KOPT-K1 (cell line): Measurements from ENCODE around the gene TP53TG3B.
"Not testable (repeated sequence)": the region's sequence is repeated elsewhere in the genome, so short reads cannot be mapped to it uniquely, and the experiment has no call there.

Experiments used
- H3K27ac ChIP-seq: fragments of 200-600 bp; sonication (generic); 2 replicates; pipeline ENCODE4 v1.5.1; 2016; ENCODE audit warnings: antibody characterized with exemption, mild to moderate bottlenecking, low read depth, low read length; ENCODE audit not compliant: poor library complexity, severe bottlenecking
- H3K36me3 ChIP-seq: fragments of 200-600 bp; sonication (generic); 2 replicates; pipeline ENCODE4 v1.5.1; 2017; ENCODE audit warnings: antibody characterized with exemption, mild to moderate bottlenecking, low read length, moderate library complexity; ENCODE audit not compliant: insufficient read depth
- H3K9me3 ChIP-seq: fragments of 200-600 bp; sonication (generic); 2 replicates; pipeline ENCODE4 v1.5.1; 2017; ENCODE audit warnings: antibody characterized with exemption, low read length, mild to moderate bottlenecking; ENCODE audit not compliant: insufficient read depth, poor library complexity, severe bottlenecking

The TP53TG3B gene

GRCh38 chr16:33360541-33360940 is at the start of gene TP53TG3B:
Gene TP53TG3B, plus strand, starts transcription at chr16:33360841. Its CDS starts 68 bp downstream, at chr16:33360909.
- H3K27ac ChIP-seq, H3K9me3 ChIP-seq, H3K36me3 ChIP-seq: not testable (repeated sequence)

- peaks cover 29% of the 10 kb centered on the region for H3K9me3 ChIP-seq
- H3K27ac ChIP-seq, H3K36me3 ChIP-seq: not testable (repeated sequence)
Observed at GRCh38 chr16:33336226-33337012, 24.2 kb upstream of the TP53TG3B start.

GRCh38 chr16:33337627-33338542 is 22.8 kb upstream of the TP53TG3B start:
- not testable (repeated sequence) for H3K27ac ChIP-seq, H3K36me3 ChIP-seq
- H3K9me3 ChIP-seq: peaks cover 29% of the 10 kb centered on the region

- H3K9me3 ChIP-seq: peaks cover 29% of the 10 kb centered on the region
- H3K27ac ChIP-seq, H3K36me3 ChIP-seq: not testable (repeated sequence)
Observed at GRCh38 chr16:33338543-33338951, 22.1 kb upstream of the TP53TG3B start.

GRCh38 chr16:33339093-33340061 is 21.3 kb upstream of the TP53TG3B start:
- H3K36me3 ChIP-seq, H3K27ac ChIP-seq: not testable (repeated sequence)
- H3K9me3 ChIP-seq: peaks cover 29% of the 10 kb centered on the region
